ENCODE data around the gene FAM118B. TPM values are rescaled to one million over a fixed set of nuclear protein-coding genes. Genes with fewer than 3 reads are reported as not detected.

FAM118B gene
- polyA plus RNA-seq (ENCODE audit: insufficient read length in 4 of 4) = 10 to 100 TPM; 27.5 to 31.3 (median 28.7) TPM

DNA sequence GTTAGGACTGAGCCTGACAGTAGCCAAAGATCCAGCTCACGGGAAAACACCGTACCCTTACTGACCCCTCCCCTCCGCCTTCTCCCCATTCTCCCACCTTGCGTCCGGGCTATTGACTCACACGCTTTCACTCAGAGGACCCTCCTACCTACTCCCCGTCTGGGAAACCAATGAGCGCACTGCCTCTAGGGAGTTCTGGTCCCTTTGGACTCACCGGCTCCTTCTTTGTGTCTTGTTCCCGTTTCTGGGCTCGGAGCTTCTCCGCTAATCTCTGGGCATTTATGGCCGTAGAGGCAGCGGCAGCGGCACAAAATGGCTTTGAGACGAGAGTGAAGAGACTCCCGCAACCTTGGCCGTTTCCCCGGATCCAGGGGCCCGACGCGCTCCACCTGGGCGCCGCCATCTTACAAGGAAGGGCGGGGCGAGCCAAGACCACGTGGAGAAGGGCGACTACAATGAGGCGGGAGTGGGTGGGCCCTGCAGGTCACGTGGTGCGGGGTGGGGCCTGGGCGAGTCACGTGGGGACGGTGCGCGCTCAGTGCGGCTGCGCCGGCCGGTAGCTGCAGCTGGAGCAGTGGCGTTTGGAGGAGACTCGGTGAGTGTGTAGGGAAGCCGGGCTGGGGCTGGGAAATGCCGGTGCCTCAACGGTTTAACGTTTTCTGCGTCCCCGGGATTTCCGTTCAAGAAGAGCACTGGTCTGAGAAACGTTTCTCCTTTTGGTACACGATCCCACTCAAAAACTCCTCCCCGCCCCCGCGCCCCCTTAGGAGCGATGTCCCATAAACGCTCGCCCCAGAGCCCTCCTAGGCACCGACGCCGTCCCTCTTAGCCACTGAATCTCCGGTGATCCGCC, at the start of gene FAM118B, which contains the start of gene RPUSD4:
FAM118B (plus strand) TSS at position 547 of the 853 bp plus-strand sequence. CDS start 23,220 bp downstream, outside the sequence.
RPUSD4 (minus strand) TSS at position 415 of the 853 bp plus-strand sequence; CDS start at position 403, 12 bp downstream.
- DNase-seq (ENCODE audit: low read depth in 4 of 4, low spot score in 2 of 4) = peak; percentile 75 to 94 (median 86)

DNA sequence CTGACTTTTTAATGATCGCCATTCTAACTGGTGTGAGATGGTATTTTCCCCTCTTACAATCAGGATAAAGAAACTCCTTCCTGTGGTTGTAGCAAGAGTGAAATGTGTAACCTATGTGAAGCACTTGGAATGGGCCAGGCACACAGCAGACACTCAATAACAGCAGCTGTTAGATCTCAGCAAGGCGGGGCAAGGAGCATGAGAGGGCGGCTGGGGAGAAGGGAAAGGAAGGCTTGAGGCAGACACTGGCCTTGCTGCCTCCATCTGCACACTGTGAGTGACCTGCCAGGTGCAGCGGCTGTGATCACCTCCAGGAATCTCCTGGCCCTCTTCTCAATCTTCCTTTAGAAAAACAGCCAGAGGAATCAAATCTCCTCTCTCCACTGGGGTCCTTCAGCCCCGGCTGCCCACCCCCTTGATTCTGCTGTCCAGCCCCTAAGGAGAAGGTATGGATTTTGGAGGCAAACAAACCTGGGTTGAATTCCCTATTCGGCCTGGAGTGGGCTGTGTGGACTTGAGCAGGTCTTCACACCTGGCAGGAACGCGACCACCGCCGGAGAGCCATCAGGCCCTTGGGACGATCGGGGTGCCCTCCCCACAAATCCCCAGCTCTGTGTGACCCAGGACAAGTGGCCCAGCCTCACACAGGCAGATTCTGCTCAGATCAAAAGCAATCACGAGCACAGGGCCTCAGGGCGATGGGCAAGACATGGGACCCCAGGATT, 49.1 kb upstream of the FAM118B start:
- DNase-seq (ENCODE audit: low read depth in 4 of 4, low spot score in 2 of 4) = no peak

DNA sequence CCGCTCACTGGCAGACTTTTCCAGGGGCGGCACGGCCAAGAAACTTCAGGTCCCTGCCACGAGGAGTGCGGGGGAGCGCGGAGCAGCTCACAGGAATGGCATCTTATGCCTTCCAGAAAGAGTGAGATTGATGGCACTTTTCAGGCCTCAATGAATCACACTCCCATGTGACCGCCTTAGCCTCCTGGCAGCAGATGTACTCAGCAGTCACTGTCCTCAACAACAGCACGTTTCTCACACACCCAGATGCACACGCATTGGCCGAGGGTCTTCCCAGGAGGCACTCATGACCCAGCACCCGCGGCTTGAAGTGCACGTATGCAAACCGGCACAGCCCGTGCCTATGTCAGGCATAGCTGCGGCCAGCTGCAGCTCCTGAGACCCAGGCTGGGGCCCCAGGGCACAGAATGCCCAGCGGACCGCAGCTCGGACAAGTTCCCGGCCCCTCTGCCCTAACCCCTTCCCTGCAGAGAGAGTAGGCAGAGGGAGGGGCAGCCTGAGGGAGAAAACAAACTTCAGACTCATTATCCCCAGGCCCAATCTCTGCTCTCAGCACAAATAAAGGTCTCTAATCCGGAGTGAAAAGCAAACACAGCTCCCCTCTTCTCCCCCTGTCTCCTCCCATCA, 48.4 kb upstream of the FAM118B start:
- peak in 2 of 4 donors; percentile 75 to 76 for DNase-seq (ENCODE audit: low read depth in 4 of 4, low spot score in 2 of 4)

- no peak for DNase-seq (ENCODE audit: low read depth in 4 of 4, low spot score in 2 of 4)
Measured at GRCh38 chr11:126163779-126164178, 47.8 kb upstream of the FAM118B start.

DNA sequence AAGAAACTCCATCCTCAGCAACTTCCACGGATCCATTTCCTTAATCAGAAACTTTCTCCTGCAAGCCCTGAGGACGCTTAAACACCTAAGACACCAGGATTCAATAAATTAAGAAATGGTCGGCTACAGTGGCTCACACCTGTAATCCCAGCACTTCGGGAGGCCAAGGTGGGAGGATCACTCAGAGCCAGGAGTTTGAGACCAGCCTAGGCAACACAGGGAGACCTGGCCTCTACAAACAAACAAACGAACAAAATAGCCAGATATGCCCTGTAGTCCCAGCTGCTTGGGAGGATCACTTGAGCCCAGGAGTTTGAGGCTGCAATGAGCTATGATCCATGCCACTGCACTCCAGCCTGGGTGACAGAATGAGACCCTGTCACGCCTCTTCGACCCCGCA, 46.8 kb upstream of the FAM118B start:
- no peak for DNase-seq (ENCODE audit: low read depth in 4 of 4, low spot score in 2 of 4)

DNA sequence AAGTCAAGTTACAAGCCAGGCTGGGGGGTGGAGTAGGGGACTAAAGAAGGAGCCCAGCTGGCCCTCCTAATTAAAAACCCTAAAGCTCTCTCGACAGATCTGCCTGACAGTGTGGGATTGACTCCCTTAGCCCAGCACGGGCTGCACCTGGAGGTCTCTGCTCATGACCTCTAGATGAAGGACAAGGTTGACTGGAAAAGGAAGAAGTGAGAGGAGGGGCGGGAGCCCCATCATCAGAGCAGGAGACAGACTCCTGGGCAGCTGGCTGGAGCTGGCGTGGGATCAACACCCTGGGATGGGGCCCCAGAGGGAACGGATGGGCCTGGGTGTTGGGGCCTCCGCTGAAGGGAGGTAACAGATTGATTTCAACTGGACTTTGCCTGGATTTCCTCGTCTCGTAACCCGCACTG, 46.3 kb upstream of the FAM118B start:
- DNase-seq (ENCODE audit: low read depth in 4 of 4, low spot score in 2 of 4) = no peak

- DNase-seq (ENCODE audit: low read depth in 4 of 4, low spot score in 2 of 4) = no peak
Measured at GRCh38 chr11:126165757-126166156, 45.8 kb upstream of the FAM118B start.

GRCh38 chr11:126166413-126166812, 45.2 kb upstream of the FAM118B start:
- no peak for DNase-seq (ENCODE audit: low read depth in 4 of 4, low spot score in 2 of 4)

GRCh38 chr11:126167488-126167887, 44.1 kb upstream of the FAM118B start:
- no peak for DNase-seq (ENCODE audit: low read depth in 4 of 4, low spot score in 2 of 4)

- no peak for DNase-seq (ENCODE audit: low read depth in 4 of 4, low spot score in 2 of 4)
Measured at GRCh38 chr11:126169291-126169690, 42.3 kb upstream of the FAM118B start.

DNA sequence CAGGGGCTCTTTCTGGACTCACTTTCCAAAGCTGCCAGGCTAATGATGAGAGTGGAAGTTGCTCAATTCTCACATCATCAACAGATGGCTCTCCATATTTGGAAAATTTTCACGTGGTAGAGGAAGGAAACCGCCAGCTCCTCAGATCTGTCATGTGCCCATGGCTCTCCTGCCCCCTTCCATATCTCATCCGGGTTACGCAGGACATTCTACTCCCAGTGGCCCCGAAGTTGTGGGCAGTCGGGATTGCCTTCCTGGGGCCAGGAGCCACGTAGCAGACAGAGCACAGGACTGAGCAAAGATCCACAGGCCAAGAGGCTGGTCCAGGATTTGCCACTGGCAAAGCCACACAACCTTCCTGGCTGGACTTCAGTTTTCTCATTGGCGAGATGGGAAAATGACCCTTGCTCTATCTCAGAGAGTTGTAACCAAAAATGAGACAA, 39.0 kb upstream of the FAM118B start:
- no peak for DNase-seq (ENCODE audit: low read depth in 4 of 4, low spot score in 2 of 4)

GRCh38 chr11:126173257-126173656, 38.3 kb upstream of the FAM118B start:
- DNase-seq (ENCODE audit: low read depth in 4 of 4, low spot score in 2 of 4) = no peak

DNA sequence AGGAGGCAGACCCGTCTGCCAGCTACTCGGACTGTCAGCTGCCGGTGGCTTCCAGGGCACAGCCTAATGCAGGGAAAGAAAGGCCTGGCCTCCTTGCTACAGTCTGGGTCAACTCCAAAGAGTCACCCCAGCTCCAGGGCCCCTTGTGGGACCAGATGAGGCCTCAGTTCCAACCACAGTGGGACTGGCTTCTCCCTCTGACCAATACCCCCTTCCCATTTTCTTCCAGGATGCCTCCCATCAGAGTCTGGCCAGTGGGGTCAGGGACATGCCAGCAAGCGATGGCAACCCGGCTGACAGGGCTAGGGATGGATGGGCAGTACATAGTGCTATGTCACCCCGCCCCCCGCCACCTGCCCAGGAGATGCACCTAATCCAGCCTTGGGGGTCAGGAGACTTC, 36.8 kb upstream of the FAM118B start:
- no peak for DNase-seq (ENCODE audit: low read depth in 4 of 4, low spot score in 2 of 4)

DNA sequence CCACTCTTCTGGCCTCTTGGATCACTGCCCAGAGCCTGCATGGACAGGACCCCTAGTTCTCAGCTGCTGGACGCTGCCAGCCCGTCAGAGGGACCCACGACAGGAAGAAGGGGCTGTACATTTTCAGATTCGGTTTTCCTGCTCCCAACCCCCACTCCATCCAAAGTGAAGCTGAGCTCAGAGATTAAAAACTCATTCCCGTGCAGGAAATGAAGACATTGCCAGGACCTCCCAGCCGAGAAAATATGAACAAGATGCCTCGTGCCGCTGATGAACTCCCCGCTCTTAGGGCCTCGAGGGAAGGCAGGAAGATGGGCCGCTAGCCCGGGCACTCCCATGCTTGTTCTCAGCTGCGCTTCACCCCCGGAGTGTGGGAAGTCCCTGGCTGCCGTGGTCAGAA, 36.2 kb upstream of the FAM118B start:
- no peak for DNase-seq (ENCODE audit: low read depth in 4 of 4, low spot score in 2 of 4)

- DNase-seq (ENCODE audit: low read depth in 4 of 4, low spot score in 2 of 4) = no peak
Measured at GRCh38 chr11:126176853-126177470, 34.6 kb upstream of the FAM118B start.

- DNase-seq (ENCODE audit: low read depth in 4 of 4, low spot score in 2 of 4) = no peak
Measured at GRCh38 chr11:126181939-126182730, 29.4 kb upstream of the FAM118B start.

GRCh38 chr11:126182787-126183445, 28.7 kb upstream of the FAM118B start:
- no peak for DNase-seq (ENCODE audit: low read depth in 4 of 4, low spot score in 2 of 4)

DNA sequence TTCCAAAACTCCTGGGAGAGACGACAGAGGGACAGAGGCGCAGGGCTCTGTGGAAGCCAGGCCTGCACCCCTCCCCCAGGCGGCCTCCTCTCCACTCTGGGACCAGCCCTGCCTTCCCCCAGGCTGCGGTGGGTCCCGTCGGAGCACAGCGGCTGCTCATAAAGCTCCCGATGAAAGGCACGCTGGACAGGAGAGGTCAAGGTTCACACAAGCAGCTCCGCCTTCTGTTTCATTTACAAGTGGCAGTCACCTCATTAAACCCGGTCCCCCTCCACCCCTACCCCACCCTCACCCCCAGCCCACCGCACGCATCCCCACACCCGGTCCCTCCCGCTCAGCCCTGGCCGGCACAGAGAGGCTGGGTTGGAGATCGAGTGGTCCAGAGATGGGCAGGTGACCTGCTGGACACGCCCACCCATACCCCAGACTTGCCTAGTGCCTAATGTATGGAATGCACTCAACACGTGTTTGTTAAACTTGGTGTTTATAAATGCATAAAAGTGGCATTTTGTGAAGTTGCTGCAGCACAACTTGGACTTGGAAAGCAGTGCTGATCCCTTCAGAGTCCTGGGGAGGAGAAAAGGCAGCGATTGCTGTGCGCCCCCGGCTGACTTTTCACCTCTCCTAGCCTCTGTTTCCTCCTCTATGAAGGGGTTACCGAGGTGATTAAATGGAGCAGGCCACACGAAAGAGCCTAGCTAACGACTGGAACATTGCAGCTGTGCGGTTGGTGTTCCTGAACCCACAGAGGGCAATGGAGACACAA, 26.1 kb upstream of the FAM118B start:
- DNase-seq (ENCODE audit: low read depth in 4 of 4, low spot score in 2 of 4) = no peak
